Measurements from ENCODE around the gene NUTF2.
"Not testable (repeated sequence)": the region's sequence is repeated elsewhere in the genome, so short reads cannot be mapped to it uniquely, and the experiment has no call there.

The NUTF2 gene

GRCh38 chr16:67909056-67909742, 62.5 kb downstream of the NUTF2 start:
- Mint-ChIP-seq H3K9me3 (no peaks in the 10 kb centered on the region), H3K4me1 (peaks cover 28% of the 10 kb centered on the region), H3K27ac (no peak overlapping the region), H3K4me3 (peak overlapping the region in 1 of 2 donors; percentile 33), H3K27me3 (no peaks in the 10 kb centered on the region)
- ATAC-seq = no peak
- DNase-seq = no peak

DNA sequence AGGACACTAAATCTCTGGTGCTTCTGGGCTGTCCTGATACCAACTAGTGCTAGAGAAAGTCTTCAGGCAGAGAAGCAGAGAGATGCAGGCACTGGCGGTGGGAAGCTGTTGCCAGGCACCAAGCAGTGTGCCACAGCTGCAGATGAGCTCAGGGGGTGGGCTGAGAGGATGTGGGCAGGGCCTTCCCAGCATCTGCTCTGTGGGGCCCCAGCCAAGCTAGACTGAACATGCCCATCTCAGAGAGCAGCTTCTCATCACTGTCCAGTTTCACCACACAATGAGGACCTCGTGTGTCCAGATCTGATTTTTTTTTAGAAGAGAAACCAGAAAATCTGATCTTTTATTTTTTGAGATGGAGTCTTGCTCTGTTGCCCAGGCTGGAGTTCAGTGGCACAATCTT, 63.4 kb downstream of the NUTF2 start:
- peak in 1 of 2 donors; percentile 67 for DNase-seq
- Mint-ChIP-seq H3K27me3 (no peaks in the 10 kb centered on the region), H3K27ac (peak overlapping the region; percentile 5 to 84), H3K4me3 (no peak overlapping the region), H3K4me1 (peaks cover 28% of the 10 kb centered on the region), H3K9me3 (no peaks in the 10 kb centered on the region)
- peak; percentile 99 for ATAC-seq

DNA sequence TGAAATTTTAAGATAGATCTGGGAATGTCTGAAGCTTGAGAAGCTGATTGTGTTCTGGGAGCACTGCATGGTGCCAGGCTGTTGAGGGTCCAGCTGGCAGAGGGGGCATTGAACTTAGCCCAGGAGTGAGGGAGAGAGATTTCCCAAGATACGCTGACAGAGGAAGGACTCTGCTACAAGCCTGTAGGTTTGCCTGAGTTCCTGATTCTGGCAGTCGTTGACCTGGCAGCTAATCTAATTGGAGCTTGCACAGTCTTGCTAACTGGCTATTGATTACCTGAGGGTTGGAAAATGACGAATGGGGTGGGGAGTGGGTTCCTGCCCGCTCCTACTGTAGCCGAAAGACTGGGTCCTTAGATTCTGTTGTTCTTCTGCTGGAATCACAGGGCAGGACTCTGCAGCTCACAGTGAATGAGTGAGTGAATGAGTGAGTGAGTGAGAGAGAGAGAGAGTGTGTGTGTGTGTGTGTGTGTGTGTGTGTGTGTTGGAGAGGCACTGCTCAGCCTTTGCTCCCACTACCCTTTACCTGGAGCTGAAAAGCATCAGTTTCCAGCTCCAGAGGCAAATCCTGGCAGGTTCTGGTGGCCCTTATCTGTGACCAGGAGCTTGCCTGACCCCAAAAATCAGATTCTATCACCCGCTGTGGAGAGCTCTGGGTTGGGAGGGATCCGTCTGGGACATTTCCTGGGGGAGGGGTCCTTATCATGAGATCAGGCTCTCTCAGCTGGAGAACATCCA, 68.2 kb downstream of the NUTF2 start:
- DNase-seq = no peak
- peak overlapping the region in 1 of 2 donors; percentile 60 for H3K27ac Mint-ChIP-seq
- H3K9me3 Mint-ChIP-seq = no peaks in the 10 kb centered on the region
- H3K27me3 Mint-ChIP-seq = no peaks in the 10 kb centered on the region
- peaks cover 53% of the 10 kb centered on the region for H3K4me1 Mint-ChIP-seq
- no peak overlapping the region for H3K4me3 Mint-ChIP-seq
- no peak for ATAC-seq

DNA sequence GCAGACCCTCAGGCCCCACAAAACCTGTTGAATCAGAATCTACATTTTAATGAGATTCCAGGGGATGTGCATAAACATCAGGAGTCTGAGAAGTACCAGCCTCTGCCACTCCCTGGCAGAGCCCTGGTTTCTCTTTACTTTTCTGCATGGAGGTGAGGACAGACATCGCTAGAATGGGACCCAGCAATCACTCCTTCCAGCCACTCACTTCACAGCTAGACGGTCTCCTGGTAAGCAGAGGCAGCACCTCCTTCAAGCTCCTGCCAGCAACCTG, 68.7 kb downstream of the NUTF2 start:
- H3K4me1 Mint-ChIP-seq = peaks cover 50% of the 10 kb centered on the region
- not testable (repeated sequence) for H3K27ac Mint-ChIP-seq, DNase-seq, H3K27me3 Mint-ChIP-seq, H3K9me3 Mint-ChIP-seq, H3K4me3 Mint-ChIP-seq, ATAC-seq

DNA sequence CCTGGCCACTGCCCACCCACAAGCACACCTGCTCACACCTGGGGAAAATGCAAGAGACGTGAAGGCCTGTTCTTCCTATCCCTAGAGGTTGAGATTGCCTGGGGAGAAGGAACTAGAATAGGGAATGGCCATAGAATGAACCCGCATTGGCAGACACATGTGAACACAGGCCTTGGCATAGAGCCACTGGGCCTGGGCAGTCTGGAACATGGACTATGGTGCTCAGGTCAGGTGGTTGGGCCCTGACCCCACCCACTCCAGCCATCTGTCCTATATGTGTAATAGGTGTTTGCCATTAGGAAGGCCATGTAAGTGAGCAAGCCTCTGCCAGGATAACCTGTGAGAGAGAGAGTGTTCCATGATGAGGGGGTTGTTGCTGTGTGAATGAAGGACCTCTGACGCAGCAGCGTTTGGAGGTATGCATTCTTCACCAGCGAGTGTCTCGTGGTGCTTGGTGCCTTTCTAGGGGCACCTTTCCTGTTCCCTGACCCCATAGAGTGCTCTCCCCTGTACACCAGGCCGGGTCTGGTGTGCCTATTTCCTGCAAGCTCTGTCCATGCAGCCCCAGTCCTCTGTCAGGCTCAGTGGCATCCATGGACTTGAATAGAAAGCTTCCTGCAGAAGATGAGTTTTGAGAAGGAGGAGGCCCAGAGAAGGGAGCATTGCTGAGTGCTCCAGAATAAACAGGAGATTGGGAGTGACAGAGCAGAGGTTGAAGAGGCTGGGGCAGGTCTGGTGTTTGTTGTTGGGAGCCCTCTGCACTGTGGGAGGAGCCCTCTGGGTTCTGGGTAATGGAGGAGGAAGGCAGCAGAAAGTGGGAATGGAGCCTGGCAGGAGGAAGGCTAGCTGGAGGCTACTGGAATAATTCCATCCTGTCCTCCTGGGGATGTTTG, 69.3 kb downstream of the NUTF2 start:
- DNase-seq = no peak
- no peaks in the 10 kb centered on the region for H3K27me3 Mint-ChIP-seq
- peaks cover 48% of the 10 kb centered on the region for H3K4me1 Mint-ChIP-seq
- H3K27ac Mint-ChIP-seq = peak overlapping the region; percentile 6 to 22
- ATAC-seq = no peak
- no peaks in the 10 kb centered on the region for H3K9me3 Mint-ChIP-seq
- no peak overlapping the region for H3K4me3 Mint-ChIP-seq

GRCh38 chr16:67917140-67917851, 70.6 kb downstream of the NUTF2 start:
- DNase-seq = no peak
- Mint-ChIP-seq H3K4me1 (peaks cover 57% of the 10 kb centered on the region), H3K27me3 (no peaks in the 10 kb centered on the region), H3K9me3 (no peaks in the 10 kb centered on the region), H3K4me3 (no peak overlapping the region), H3K27ac (peak overlapping the region; percentile 14 to 97)
- ATAC-seq = peak; percentile 21

DNA sequence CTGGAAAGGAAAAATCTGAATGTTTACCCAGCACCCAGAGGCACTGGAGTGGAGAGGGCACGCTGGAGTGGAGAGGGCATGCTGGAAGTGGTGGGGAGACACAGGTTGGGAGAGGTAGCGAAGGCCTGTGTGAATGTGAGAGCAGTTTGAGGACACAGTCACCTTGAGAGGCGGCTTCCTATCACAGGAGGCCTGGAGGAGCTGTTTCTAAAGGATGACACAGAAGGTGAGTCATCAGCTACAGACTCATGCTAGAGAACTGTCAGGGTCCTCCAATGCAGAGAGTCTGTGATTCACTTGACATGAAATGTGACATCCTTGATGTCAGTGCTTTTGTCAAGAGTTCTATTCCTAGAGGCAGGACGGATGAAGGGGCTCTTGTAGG, 71.1 kb downstream of the NUTF2 start:
- no peaks in the 10 kb centered on the region for H3K27me3 Mint-ChIP-seq
- peak overlapping the region; percentile 14 to 97 for H3K27ac Mint-ChIP-seq
- no peak overlapping the region for H3K4me3 Mint-ChIP-seq
- ATAC-seq (peak; percentile 100), DNase-seq (peak in 1 of 2 donors; percentile 55)
- H3K4me1 Mint-ChIP-seq = peaks cover 62% of the 10 kb centered on the region
- no peaks in the 10 kb centered on the region for H3K9me3 Mint-ChIP-seq

DNA sequence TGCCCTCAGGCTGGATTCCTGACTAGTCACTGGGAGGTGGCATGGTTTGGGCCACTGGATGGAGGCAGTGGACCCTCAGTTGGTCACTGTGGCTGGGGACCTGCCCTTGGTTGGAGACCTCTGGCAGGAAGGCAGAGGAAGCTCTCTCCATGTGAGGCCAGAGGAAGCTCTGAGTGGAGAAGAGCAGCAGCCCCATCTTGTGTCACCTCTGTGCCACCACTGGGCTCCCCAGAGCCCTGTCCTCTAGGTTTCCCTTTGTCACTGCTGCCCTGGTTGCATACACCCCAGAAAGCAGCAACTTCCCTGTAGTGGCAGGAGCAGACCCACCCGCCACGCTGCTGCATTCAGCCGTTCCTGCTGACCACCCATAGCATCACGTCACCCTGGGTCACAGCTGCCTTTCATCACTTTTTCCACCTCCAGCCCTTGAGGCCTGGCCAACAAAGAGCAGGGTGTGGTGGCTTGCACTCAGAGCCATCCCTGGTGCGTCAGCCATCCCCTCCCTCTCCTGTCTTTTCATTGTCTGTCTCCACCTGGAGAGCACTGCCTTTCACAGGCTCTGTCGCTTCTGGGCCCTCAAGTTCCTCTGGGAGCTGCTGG, 73.0 kb downstream of the NUTF2 start:
- H3K27ac Mint-ChIP-seq = peak overlapping the region; percentile 22 to 63

More for the DNA sequence above, 73.0 kb downstream of the NUTF2 start:
- no peak overlapping the region for H3K4me3 Mint-ChIP-seq
- no peaks in the 10 kb centered on the region for H3K27me3 Mint-ChIP-seq
- DNase-seq = no peak
- ATAC-seq = no peak
- H3K9me3 Mint-ChIP-seq = no peaks in the 10 kb centered on the region
- H3K4me1 Mint-ChIP-seq = peaks cover 72% of the 10 kb centered on the region
